GM12872 (cell line): ENCODE results near the gene TSFM.

Experiments
- TF ChIP-seq, protein P1 (sequence below): IDR thresholded peaks from 3 replicates; pipeline ENCODE4 v1.5.1; 2011; ENCODE audit warnings: low read depth, mild to moderate bottlenecking, low read length, moderate library complexity; ENCODE audit not compliant: insufficient read depth

TSFM gene

DNA sequence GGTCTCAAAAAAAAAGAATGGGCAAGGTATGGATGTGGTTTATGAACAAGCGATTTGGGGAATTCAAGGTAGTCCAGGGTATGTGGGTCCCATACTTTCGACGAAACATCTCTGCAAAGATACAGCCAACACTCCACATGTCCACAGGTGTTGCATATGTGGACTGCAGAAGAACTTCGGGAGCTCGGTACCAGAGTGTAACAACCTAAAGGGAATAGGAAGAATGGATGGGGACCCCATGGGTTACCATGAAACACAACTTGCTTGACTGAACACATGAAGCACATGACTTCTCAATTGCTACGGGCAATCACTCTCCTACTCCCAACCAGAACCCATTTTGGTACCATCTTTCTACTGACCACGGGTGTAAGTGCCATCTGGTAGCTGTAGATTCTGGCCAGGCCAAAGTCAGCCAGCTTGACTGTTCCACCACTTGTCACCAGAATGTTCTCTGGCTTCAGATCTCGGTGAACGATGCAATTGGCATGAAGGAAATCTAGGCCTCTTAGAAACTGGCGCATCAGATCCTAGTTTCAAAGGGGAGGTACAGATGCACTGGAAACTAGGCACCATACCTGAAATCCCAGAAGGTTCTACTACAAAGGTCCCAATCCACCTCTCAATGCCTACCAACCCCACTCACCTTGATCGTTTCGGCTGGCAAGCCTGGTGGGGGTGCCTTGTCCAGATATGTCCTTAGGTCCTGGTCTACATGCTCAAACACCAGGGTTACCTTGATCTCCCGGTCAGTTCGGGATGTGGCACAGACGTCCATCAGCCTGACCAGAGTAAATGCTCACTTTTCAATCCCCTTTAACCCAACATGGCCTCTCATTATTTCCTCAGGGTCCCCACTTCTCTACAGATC lies 31.8 kb upstream of the TSFM start:
- TF ChIP-seq, protein P1, sequence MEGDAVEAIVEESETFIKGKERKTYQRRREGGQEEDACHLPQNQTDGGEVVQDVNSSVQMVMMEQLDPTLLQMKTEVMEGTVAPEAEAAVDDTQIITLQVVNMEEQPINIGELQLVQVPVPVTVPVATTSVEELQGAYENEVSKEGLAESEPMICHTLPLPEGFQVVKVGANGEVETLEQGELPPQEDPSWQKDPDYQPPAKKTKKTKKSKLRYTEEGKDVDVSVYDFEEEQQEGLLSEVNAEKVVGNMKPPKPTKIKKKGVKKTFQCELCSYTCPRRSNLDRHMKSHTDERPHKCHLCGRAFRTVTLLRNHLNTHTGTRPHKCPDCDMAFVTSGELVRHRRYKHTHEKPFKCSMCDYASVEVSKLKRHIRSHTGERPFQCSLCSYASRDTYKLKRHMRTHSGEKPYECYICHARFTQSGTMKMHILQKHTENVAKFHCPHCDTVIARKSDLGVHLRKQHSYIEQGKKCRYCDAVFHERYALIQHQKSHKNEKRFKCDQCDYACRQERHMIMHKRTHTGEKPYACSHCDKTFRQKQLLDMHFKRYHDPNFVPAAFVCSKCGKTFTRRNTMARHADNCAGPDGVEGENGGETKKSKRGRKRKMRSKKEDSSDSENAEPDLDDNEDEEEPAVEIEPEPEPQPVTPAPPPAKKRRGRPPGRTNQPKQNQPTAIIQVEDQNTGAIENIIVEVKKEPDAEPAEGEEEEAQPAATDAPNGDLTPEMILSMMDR: no peak

GRCh38 chr12:57751432-57751787 lies 31.2 kb upstream of the TSFM start:
- TF ChIP-seq, protein P1: no peak

DNA sequence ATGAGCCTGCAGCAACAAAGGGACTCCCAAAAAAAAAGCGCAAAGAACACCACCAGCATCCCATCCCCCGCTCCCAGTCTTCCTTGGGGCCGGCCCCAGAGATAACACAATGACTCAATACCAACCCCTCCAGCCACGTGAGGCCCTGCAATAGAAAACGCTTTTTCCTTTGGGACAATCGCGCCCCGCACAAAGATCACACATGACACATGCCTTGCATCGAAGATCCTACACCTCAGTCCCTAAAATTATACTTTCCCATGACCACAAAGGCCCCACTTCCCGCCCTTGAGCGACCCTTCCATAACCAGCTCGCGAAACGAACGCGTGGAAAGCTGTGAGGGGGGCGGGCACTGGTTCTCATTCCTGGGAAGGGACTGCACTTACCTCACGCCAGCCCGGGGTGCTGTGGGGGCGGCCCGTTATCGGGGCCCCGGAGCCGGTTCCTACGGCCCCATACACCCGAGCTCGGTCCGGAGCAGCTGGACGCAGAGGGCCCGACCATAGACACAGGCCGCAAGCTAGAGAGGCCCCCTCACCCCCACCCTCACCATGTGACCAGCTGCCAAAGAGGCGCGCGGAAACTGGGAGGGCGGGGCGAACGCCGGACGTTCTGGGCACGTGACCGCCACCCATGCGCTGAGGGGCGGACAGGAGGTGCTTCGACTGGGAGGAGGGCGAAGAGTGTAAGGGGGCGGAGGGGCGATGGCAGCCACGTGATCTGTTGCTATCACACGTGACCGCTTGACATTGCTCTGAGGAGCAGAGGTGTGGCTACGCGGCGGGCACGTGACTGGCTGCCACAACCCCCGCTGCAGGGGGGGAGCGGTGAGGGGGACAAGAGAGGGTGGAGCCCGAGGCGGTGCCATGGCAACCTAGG lies 30.6 kb upstream of the TSFM start, which contains the start of gene CDK4:
Gene CDK4 (minus strand): TSS at position 523 of the 880 bp plus-strand sequence. CDS start 593 bp downstream, outside the sequence.
- TF ChIP-seq, protein P1: no peak

GRCh38 chr12:57752668-57753000 lies 30.0 kb upstream of the TSFM start:
- TF ChIP-seq, protein P1: no peak

DNA sequence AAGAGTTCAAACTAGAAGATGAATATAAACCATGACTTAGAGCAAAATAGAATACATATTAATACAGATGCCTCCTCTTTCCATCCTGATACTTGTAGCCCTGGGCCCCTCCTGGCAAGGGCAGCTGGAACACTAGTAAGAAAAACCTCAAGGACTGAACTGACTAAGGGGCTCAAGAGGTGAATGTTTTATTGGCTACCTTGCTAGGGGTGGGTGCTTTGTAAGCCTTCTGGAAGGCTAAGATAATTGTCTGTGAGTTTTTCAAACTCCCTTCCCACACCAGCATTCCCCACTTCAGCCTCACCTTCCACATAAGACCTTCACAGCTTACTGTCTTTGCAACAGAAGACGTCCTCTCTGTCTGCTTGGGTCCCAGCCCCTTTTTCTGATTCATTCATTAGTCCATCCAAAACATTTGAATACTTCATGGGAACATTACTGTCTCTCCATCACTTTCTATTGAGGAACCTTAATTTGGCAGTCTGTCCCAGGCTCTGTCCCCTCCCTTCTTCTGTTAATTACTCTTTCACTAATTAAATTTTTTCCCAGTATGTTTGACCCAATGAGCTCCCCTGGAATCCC lies 28.7 kb upstream of the TSFM start:
- TF ChIP-seq, protein P1: no peak

GRCh38 chr12:57754411-57755193 lies 28.0 kb upstream of the TSFM start, which contains the start of gene MARCHF9:
TSS of gene MARCHF9 (plus strand) at chr12:57755103. CDS start at chr12:57755529, 426 bp downstream.
- TF ChIP-seq, protein P1: no peak

DNA sequence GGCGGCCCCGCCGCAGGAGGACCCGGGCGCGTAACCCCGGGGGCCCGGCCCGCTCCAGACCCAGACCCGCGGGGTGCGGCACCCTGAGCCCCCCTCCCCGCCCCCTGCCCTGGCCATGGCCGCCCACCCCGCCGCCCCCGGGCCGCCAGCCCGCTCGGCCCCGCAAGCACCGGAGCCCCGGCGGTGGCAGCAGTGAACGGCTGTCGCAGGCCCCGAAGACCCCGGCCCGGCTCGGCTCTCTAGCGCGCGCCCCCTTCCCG lies 27.5 kb upstream of the TSFM start:
- TF ChIP-seq, protein P1: no peak
